ENCODE data around the gene NRG2.

Gene NRG2

DNA sequence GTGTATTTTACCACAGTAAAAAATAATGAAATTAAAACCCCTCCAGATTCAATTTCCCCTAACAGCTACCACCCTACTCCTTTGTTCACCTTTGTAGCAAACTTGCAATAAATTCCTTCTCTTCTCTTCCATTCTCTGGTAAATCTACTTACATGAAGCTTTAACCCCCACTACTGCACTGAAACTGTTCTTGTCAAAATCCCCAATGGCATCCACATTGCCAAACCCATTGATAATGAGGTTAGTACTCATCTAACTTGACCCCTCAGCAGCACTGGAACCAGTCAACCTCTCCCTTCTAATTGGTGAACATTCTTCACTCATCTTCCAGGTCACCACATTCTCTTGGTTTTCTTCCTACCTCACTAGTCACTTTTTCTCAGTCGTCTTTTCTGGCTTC, 29.6 kb downstream of the NRG2 start:
- in situ Hi-C loops (cut with HindIII; ENCODE audit: low sequenced_read_pairs): no loop called here

DNA sequence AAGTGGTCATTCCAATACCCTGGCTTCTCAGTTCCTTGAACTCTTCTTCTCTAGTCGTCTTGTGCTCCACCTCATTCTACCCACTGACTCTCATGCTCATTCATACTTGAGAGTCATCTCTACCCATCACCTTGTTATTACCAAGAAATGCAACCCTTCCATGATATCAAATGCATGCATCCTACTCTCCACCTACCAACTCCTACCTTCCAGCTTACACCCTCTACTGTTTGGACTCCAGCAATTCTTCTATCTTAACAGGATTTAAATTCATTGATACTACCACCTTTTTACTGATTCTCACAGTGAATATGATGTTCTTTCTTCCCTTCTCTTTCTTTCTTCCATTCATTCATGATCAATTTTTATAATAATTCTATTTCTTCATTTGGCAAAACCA, 30.7 kb downstream of the NRG2 start:
- in situ Hi-C loops (cut with HindIII; ENCODE audit: low sequenced_read_pairs): no loop called here

DNA sequence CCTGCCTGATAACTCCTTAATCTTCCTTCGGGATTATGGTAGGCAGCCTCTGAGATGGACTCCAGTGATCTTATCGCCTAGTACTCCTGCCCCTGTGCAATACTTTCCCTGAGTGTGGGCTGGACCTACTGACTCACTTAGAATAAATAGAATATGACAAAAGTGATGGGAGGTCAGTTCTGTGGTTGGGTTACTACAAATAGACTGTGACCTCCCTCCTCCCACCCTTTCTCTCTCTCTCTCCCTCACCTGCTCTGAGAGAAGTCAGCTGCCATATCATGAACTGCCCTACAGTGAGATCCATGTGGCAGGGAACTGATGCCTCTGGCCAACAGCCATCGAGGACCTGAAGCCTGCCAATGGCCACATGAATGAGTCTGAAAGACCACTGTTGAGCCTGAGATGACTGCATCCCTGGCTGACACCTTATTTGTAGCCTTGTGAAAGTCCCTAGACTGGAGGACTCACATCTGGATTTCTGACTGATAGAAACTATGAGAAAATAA, 31.7 kb downstream of the NRG2 start:
- in situ Hi-C loops (cut with HindIII; ENCODE audit: low sequenced_read_pairs): no loop called here

DNA sequence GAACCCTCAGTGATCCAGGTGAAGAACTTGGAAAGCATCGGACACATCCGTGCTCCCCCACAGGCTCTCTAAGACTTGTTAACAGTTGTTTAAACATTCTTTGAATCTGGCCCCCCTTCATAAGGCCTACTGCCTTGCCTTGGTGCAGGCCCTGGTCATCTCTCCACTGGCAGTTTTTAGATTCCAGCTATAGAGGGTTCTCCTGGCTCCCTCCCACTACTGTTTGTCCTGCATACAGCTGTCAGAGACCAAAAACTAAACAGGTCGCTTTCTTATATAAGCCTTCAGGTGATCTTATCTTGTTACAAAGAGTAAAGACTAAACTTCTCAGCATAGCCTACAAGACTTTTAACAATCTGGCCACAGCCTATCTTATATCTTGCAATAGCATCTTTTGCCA, 32.3 kb downstream of the NRG2 start:
- in situ Hi-C loops (cut with HindIII; ENCODE audit: low sequenced_read_pairs): no loop called here

DNA sequence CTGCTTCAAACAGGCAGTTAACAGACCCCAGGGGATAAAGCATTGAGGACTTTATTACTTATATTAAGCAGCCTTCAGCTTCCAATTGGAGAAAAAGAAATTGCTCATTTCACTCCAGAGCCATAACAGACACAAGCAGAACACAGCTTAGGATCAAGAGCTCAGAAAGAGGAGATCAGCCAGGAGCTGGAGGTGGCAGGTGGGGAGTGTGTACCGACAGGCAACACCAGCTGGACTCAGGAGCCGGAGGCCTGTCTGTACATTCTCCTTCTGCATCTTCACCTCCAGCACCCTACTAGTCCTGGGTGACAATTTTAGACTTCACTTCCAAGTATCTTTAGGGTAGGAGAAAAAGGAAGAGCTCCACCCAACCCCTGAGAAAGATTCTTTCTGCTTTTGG, 35.8 kb downstream of the NRG2 start:
- in situ Hi-C loops (cut with HindIII; ENCODE audit: low sequenced_read_pairs): no loop called here

DNA sequence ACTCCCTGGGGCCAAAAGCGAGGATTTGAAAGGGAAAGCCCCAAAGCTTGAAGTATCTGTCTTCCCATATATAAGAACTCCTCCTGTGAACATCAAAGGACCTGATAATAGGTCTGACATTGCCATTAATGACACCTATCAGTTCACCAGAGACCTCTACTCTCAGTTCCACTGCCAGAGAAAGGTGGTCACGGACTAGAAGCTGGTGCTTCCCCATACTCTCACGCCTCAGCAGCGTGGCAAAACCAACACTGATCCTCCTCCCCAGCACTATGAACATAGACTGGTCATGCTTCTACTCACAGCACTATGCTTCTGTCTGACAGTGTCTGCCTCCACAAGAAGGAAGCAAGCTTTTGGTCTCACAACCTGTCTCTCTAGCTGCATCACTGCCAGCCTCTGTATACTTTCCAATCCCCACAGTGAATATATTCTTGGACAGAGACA, 37.9 kb downstream of the NRG2 start:
- in situ Hi-C loops (cut with HindIII; ENCODE audit: low sequenced_read_pairs): no loop called here

DNA sequence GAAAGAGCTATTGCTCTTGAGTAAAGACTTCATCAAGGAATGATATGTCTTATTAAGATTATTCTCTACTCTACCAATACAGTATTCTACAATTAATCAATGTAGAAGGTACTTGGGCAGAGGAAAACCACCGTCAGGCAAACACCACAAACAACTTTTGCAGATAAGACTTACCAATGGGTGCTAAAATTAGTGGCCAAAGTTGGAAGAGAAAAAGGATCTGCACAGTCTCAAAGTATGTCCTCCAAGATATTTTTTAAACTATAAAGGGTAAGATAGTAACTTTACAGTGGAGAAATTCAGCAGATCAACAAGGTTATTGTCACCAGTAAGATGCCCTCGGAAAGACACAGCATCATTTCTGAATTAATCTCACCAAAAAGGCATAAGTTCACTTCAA, 38.9 kb downstream of the NRG2 start:
- in situ Hi-C loops (cut with HindIII; ENCODE audit: low sequenced_read_pairs): no loop called here

DNA sequence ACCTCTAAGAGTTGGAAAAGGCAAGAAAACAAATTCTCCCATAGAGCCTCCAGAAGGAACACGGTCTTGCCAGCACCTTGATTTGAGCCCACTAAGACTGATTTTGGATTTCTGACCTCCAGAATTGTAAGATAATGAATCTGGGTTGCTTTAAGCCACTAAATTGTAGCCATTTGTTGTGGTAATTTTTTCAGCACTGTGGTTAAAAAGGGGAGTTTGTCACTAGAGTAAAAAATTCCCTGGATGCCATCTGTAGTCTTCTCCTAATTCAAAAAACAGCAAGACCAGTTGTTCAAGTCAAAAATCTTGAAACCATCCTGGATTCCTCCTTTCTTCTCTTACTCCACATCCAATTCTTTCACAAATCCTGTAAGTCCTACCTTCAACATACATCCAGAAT, 39.6 kb downstream of the NRG2 start:
- in situ Hi-C loops (cut with HindIII; ENCODE audit: low sequenced_read_pairs): no loop called here

DNA sequence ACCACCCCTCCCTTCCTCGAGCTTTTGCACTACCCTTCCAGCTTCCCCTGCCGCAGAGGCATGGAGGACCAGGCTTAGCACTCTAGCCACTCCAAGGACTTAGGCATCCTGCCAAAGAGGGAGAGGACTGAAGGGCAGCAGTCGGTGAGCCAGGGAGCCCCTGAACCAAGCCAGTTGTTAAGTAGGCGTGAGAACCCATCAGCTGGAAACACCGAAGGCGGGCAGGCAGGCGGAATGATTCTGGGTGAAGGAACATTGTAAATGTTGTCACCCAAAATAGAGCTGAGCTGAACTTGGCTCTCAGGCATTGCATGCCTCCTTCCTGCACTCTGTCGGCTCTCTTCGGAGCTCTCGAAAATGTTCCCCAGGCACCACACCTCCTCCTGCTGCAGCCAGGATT, 42.8 kb downstream of the NRG2 start:
- in situ Hi-C loops (cut with HindIII; ENCODE audit: low sequenced_read_pairs): no loop called here

DNA sequence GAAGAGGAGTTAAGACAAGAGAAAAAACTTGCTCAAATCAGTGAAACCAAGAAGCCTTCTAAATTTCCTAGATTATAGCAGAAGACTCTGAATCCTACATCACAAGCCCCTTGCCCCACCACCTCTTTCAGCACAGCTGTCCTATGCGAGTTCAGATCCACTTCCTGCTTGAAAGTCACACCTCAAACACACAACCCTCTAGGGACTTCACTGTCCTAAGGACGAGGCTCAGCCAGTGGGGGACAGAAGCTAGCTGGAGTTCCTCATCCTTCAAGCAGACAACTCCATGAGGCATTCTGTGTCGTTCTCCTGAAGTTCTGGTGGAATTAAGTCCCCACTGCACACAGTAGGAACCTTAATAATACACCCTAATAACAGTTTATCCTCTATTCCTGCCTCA, 44.3 kb downstream of the NRG2 start:
- in situ Hi-C loops (cut with HindIII; ENCODE audit: low sequenced_read_pairs): no loop called here

DNA sequence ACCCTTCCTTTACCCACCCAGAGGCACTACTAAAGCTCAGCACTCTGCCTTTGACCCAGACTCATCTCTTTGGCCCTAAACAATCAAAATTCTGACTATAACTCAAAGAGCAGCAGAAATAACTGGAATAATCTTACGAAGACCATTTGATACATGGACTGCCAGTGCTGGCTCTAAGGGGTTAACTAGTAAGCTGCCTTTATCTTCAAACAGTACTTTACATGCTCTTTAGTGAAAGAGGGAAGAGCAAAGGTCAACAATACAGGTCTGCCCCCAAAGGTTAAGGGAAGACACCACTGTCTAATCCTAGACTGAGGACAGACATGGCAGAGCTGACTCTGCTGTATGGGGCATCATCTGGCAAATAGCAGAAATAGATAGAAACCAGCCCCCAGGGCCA, 45.8 kb downstream of the NRG2 start:
- in situ Hi-C loops (cut with HindIII; ENCODE audit: low sequenced_read_pairs): no loop called here

DNA sequence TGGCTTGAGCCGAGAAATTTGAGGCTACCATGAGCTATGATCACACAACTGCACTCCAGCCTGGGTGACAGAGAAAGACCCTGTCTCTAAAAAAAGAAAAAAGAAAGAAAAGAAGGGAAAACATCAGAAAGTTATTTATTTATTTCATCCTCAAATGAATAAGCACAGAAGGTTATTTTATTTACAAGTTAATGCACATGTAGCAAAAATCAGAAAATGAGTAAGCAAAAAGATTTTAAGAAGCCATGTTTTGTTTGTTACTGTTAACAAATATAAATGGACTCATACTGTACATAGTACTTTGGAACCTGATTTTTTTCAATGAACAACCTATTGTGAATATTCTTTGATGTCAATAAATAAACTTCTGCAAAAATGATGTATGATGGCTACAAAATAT, 47.2 kb downstream of the NRG2 start:
- in situ Hi-C loops (cut with HindIII; ENCODE audit: low sequenced_read_pairs): no loop called here

DNA sequence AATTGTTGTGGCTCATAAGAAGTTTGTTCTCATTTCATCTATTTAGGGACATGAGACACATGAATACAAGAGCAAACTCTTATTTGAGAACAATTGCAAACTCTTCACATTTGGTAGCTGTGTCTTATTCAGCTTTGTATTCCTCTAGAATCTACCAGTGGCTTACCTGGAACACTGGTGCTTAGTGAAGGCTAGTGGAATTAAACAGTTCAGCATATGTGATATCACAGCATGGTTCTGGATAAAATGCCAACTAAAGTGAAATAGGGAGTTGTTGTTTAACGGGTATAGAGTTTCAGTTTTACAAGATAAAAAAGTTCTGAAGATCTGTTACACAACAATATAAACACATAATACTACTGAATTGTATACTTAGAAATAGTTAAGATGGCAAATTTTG, 48.9 kb downstream of the NRG2 start:
- in situ Hi-C loops (cut with HindIII; ENCODE audit: low sequenced_read_pairs): no loop called here

DNA sequence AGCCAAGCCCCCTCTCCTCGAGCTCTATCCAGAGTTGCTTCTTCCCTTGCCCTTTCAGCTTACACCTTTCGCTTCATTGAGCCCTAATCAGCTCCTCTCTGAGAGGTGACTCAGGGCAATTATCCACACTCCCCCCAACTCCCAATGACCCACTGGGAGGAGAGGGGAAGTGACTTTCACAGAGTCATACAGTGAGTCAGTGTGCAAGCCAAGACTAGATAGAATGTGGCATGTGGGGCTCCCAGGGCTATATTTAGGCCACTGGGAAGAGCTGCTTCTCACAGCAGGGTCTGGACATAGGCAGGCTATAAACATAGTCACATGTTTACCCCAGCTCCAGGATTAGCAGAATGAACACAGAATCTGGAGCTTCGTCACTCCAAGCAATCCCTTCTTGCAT, 57.4 kb downstream of the NRG2 start:
- in situ Hi-C loops (cut with HindIII; ENCODE audit: low sequenced_read_pairs): no loop called here

DNA sequence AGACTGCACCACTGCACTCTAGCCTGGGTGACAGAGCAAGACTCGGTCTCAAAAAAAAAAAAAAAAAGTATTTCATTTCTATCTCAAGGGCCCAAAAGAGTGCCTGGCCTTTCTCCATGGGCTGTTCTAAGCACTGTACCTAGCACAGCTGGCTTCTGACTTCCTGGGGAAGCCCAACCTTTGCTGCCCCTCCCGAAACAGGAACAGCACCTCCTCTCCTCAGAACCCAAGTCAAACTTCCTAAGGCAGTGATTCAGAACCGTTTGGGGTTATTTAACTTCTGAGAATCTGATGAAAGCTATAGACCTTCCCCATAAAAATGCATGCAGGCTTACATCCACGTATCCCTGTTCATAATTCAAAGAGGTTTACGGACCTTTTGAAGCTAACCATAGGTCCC, 57.8 kb downstream of the NRG2 start:
- in situ Hi-C loops (cut with HindIII; ENCODE audit: low sequenced_read_pairs): no loop called here

DNA sequence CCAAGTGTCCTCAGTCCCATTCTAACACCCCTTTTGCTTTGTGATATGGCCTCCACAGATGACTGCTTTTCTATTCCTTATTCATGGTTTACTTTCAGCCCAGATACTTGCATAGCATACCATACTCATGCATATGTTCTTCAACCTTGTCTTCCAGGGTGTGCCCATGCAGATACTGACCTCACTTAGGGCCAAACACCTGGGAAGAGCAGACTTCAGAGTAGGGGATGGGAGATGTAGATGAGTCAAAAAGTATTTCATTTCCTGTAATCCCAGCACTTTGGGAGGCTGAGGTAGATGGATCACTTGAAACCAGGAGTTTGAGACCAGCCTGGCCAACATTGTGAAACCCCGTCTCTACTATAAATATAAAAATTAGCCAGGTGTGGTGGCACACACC, 58.3 kb downstream of the NRG2 start:
- in situ Hi-C loops (cut with HindIII; ENCODE audit: low sequenced_read_pairs): no loop called here

DNA sequence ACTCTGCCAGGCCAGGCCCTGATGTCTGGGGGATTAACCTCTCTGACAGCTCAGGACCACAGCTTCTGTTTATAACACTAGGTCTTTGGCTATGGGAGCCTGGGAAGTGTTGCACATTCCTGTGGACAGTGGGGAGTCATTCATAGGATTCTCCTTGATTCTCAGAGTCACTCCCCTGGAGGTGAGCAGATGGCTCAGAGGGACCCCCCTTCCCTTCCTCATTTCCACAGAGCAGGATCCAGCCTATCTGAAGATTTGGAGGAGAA, 60.2 kb downstream of the NRG2 start:
- in situ Hi-C loops (cut with HindIII; ENCODE audit: low sequenced_read_pairs): no loop called here

DNA sequence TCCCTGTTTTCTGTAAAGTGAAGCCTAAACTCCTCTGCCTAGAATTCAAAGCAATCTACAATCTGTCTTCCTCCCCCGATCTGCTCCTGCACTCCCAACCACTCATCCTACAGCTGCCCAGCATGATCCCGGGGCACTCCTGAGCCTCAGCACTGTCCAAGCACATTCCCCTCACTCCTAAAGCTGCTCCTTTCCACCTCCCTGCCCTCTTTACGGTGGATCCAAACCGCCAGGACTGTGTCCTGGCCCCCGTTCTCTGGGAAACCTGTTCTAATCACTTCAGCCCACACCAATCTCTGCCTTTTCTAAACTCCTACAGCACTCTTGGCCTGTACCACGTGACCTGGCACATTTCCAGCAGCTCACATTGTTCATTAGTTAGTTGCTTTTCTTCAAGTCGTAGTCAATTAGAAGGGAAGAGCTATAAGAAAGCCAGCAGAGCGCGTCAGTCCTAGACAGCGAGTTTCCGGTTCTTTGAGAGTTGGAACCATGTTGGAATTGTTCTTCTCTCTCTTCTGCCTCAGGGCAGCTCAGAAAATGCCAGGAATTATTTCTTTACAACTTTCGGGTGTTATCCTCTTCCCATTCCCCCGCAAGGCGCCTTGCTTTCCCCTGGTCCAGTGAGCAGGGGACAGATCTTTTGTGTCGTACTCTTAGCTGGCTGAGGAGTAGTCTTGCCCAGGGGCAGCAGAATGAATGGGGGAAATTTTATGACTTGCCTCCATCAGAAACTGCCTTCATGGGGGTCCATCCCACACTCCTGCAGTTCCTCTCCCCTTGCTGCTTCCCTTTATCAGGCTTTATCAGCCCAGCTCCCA, 60.7 kb downstream of the NRG2 start:
- in situ Hi-C loops (cut with HindIII; ENCODE audit: low sequenced_read_pairs): no loop called here

DNA sequence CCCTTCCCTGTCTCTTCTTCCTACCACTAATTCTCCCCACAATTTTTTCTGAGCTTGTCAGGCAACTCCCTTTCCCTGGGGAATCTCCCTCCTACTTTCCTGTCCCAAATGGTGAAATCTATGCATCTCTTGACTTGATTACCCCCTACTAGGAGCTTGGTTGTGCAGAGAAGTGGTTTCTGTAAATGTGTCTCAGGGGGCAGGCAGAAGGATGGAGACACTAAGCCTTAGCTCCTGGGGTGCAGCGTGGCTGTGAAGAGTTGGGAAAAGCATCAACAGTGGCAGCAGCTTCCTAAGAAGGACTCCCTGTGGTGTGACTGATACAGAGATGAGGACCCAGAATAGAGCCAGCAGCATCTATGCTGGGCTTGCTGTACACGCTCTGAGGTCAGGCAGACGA, 62.3 kb downstream of the NRG2 start:
- in situ Hi-C loops (cut with HindIII; ENCODE audit: low sequenced_read_pairs): no loop called here

DNA sequence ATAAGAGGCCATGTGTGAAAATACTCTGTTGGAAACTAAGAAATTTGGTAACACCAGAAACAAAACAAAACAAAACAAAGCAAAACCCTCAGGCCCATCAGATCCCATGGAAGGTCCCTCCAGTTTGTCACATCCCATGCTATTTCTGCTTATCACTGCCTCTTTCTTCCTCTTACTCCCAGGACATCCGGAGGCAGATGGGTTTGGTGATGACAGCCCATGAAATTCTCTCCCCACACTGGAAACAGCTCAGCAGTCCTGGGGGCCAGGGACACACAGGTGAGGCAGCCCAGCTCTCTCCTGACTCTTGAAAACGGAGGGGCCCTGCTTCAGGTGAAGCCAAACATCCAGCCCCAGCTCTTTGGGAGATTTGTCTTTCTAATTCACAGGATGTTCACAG, 63.2 kb downstream of the NRG2 start:
- in situ Hi-C loops (cut with HindIII; ENCODE audit: low sequenced_read_pairs): no loop called here

DNA sequence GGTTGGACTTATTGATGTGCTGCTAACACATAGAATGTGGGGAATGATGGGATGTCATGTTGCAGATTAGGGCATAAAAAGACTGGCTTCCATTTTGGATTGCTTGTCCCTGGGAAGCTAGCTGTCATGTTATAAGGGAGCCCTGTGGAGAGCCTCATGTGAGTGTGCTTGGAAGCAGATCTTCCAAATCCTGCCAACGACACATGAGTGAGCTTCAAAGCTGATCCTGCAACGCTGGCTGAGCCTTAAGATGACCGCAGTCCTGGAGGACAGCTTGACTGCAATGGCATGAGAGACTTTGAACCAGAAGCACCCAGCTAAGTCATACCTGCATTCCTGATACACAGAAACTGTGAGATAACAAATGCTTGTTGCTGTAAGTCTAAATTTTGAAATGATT, 63.6 kb downstream of the NRG2 start:
- in situ Hi-C loops (cut with HindIII; ENCODE audit: low sequenced_read_pairs): no loop called here

DNA sequence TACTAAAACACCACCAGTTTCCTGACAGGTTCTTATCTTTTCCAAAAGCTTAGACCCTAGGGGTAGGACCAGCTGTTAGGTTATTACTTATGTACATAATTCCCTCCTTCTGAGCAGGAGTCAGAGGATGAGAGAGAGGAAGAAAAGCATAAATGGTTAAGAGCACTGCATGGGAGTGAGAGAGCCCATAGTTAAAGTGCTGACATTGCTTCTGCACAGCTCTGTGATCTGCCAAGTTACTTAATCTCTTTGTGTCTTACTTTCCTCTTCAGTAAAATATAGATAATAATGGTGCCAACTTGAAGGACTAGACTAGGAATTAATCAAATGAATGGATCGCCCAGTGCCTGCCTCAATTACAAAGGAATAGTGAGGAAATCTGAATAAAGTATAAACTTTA, 66.4 kb downstream of the NRG2 start:
- in situ Hi-C loops (cut with HindIII; ENCODE audit: low sequenced_read_pairs): no loop called here

DNA sequence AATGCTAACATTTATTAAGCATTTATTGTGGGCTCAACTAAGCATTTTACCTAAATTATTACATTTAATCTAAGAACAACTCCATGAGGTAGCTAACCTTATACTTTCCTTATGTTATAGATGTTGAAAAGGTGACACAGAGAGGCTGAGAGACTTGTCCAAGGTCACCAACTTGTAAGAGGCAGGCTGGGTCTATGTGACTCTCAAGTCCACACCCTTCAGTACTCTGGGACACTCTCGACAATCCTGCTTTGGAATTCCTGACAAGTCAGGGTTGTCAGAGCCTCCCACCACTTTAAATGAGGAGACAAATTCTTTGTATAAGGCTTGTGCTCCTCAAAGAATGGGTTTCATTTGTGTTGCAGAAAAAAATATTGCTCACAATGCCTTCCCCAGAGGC, 67.2 kb downstream of the NRG2 start:
- in situ Hi-C loops (cut with HindIII; ENCODE audit: low sequenced_read_pairs): no loop called here

All from DLD1 (cell line).